ENCODE measurements around the gene LTBP2.

The LTBP2 gene

DNA sequence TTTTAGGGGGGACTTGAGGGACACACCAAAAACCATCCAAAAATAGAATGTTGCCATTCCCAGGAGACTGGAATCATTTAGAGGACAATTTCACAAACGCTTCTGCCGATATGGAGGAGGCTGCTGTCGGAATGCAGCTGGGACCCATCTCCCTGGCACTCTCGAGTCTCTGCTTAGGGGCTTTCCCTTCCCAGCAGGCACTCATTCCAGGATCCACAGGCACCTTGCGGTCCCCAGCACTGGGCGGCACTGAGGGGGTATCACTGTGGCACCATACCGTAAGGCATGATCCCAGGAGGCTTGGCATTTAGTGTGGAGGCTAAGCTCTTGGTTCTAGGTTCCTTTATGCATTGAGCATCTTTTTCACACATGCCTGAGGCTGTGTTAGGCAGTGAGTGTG is 36.6 kb upstream of the LTBP2 start:
- TF ChIP-seq, protein P1, sequence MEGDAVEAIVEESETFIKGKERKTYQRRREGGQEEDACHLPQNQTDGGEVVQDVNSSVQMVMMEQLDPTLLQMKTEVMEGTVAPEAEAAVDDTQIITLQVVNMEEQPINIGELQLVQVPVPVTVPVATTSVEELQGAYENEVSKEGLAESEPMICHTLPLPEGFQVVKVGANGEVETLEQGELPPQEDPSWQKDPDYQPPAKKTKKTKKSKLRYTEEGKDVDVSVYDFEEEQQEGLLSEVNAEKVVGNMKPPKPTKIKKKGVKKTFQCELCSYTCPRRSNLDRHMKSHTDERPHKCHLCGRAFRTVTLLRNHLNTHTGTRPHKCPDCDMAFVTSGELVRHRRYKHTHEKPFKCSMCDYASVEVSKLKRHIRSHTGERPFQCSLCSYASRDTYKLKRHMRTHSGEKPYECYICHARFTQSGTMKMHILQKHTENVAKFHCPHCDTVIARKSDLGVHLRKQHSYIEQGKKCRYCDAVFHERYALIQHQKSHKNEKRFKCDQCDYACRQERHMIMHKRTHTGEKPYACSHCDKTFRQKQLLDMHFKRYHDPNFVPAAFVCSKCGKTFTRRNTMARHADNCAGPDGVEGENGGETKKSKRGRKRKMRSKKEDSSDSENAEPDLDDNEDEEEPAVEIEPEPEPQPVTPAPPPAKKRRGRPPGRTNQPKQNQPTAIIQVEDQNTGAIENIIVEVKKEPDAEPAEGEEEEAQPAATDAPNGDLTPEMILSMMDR (IDR thresholded peaks at IDR 0.05; ENCODE audit: insufficient read depth, low read depth, low read length, missing control alignments): no peak
- DNase-seq (ENCODE audit: low read depth): no peak
- H3K4me3 ChIP-seq (ENCODE audit: low read depth, low read length): no peak overlapping the region

GRCh38 chr14:74647678-74648461 is 35.8 kb upstream of the LTBP2 start:
- TF ChIP-seq, protein P1 (IDR thresholded peaks at IDR 0.05; ENCODE audit: insufficient read depth, low read depth, low read length, missing control alignments): no peak
- no peak overlapping the region for H3K4me3 ChIP-seq (ENCODE audit: low read depth, low read length)
- no peak for DNase-seq (ENCODE audit: low read depth)

DNA sequence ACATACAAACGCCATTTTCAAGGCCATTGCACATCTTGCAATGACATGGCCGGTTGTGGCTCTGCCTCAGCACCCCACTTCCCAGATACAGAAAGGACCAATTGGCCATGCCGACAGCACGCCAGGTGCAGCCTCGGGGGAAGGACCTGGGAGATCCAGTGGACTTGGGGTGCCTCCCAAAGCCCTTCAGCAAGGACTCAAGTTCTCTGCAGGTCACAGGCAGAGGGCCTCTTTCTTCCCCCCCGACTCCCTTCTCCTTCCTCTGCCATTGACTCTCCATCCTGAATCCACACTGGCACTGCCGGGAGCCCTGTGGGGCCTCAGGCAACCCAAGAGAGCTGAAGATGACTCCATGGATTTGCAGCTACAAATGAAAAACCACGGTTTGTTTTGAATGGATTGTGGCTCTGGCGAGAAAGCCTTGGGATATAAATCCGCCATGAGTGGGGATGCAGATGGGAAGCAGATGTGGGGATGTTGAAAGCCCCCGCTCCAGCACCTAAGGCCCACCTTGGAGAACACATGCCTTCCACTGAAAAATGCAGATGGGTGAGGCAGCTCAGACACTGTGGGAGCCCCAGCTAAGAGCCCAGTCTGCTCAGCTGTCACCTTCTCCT is 35.1 kb upstream of the LTBP2 start:
- TF ChIP-seq, protein P1 (IDR thresholded peaks at IDR 0.05; ENCODE audit: insufficient read depth, low read depth, low read length, missing control alignments): no peak
- no peak for DNase-seq (ENCODE audit: low read depth)
- no peak overlapping the region for H3K4me3 ChIP-seq (ENCODE audit: low read depth, low read length)

DNA sequence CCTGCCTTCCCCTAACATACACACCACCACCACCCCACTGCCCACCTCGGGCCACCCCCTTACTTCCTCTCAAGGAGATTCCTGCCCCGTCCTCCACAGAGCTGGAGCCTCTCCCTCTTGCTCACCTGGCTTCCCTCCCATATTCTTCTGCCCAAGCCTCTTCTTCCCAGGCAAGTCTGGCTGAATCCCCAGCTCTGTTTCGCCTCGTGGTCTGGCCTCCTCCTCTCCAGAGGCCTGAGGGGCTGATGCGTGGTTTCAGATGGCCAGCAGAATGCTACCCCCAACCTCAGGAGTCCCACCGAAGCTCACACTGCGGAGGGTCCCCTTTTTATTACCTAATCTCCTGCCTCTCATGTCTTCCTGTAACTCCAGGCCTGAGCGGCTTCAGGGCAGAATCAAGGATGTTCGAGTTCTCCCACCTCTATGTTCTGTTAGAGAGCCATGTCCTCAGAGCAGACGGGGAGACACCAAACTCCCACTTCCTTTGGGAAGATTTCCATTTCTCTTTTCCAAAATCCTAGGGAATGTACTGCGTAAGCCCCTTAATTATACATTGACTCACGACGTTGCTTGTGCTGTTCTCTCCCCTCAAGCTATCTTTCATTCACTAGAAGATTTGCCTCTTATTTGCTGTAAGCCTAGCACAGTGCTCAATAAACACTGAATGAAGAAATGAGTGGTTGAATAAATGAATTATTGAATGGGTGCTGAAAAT is 33.9 kb upstream of the LTBP2 start:
- no peak for DNase-seq (ENCODE audit: low read depth)
- TF ChIP-seq, protein P1 (IDR thresholded peaks at IDR 0.05; ENCODE audit: insufficient read depth, low read depth, low read length, missing control alignments): no peak
- no peak overlapping the region for H3K4me3 ChIP-seq (ENCODE audit: low read depth, low read length)

DNA sequence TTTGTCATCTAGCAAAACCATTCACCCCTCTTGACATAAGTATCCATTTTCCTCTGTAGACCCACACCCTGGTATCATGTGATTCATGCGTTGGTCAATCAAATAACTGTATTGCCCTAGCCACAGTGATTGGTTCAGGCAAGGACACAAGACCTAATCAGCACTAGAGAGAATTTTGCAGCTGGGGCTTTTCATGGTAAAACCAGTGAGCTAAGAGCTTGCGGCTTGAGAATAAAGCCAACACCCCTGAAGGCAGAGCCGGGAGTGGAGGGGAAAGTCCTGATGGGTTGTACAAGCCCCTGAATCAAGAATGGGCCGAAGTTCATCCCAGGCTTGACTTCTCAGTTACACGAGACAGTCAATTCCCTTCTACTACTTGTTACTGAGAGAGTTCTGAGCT is 33.2 kb upstream of the LTBP2 start:
- DNase-seq (ENCODE audit: low read depth): no peak
- TF ChIP-seq, protein P1 (IDR thresholded peaks at IDR 0.05; ENCODE audit: insufficient read depth, low read depth, low read length, missing control alignments): no peak
- H3K4me3 ChIP-seq (ENCODE audit: low read depth, low read length): no peak overlapping the region

GRCh38 chr14:74641601-74642391 is 29.8 kb upstream of the LTBP2 start:
- no peak for DNase-seq (ENCODE audit: low read depth)
- TF ChIP-seq, protein P1 (IDR thresholded peaks at IDR 0.05; ENCODE audit: insufficient read depth, low read depth, low read length, missing control alignments): no peak
- H3K4me3 ChIP-seq (ENCODE audit: low read depth, low read length): no peak overlapping the region

Data from GM12865 (cell line).